Neural cell (in vitro differentiated cells): ENCODE data around the gene CCNE1. TPM values are rescaled to one million over a fixed set of nuclear protein-coding genes. Genes with fewer than 3 reads are reported as not detected.

Source experiments
- H2AFZ ChIP-seq: fragments of 200-600, 300-800 bp; sonication (generic), shearing (Covaris generic); 2 replicates; pipeline ENCODE4 v1.6.0; 2014; ENCODE audit warnings: low read depth, mild to moderate bottlenecking, antibody characterized with exemption, low read length, moderate library complexity
- H3F3A ChIP-seq: fragments of 200-600 bp; shearing (Covaris generic); 2 replicates; pipeline ENCODE4 v1.6.1; 2016; ENCODE audit warnings: mild to moderate bottlenecking, moderate library complexity, mixed read lengths, antibody characterized with exemption, low read length; ENCODE audit not compliant: insufficient read depth, poor library complexity, severe bottlenecking
- H3K27ac ChIP-seq: fragments of 200-600, 300-800 bp; sonication (generic), shearing (Covaris generic); 2 replicates; pipeline ENCODE4 v1.5.1; 2014; ENCODE audit warnings: mild to moderate bottlenecking, low read length, moderate library complexity
- H3K27me3 ChIP-seq: fragments of 300-800, 200-600 bp; sonication (generic), shearing (Covaris generic); 2 replicates; pipeline ENCODE4 v1.6.0; 2014; ENCODE audit warnings: mild to moderate bottlenecking, low read depth, low read length, moderate library complexity; ENCODE audit not compliant: insufficient read depth
- H3K36me3 ChIP-seq: fragments of 300-800, 200-600 bp; sonication (generic), shearing (Covaris generic); 2 replicates; pipeline ENCODE4 v1.5.1; 2014; ENCODE audit warnings: mild to moderate bottlenecking, antibody characterized with exemption, low read length, moderate library complexity; ENCODE audit not compliant: insufficient read depth
- H3K4me2 ChIP-seq: fragments of 300-800, 200-600 bp; sonication (generic), shearing (Covaris generic); 2 replicates; pipeline ENCODE4 v1.6.0; 2014; ENCODE audit warnings: mild to moderate bottlenecking, low read length
- H3K4me3 ChIP-seq: fragments of 300-800, 200-600 bp; sonication (generic), shearing (Covaris generic); 2 replicates; pipeline ENCODE4 v1.5.1; 2014; ENCODE audit warnings: mild to moderate bottlenecking, low read length, moderate library complexity
- H3K79me2 ChIP-seq: fragments of 200-600 bp; shearing (Covaris generic); replicated peaks from 2 replicates; pipeline ENCODE4 v1.6.0; 2014; ENCODE audit warnings: mild to moderate bottlenecking, low read length, moderate library complexity; ENCODE audit not compliant: insufficient read depth
- H3K9ac ChIP-seq: fragments of 300-800, 200-600 bp; sonication (generic), shearing (Covaris generic); 2 replicates; pipeline ENCODE4 v1.6.1; 2016; ENCODE audit warnings: mild to moderate bottlenecking, low read length, mixed read lengths
- H3K9me2 ChIP-seq: fragments of 200-600 bp; shearing (Covaris generic); 2 replicates; pipeline ENCODE4 v1.6.1; 2016; ENCODE audit warnings: mild to moderate bottlenecking, low read length, mixed read lengths; ENCODE audit not compliant: insufficient read depth
- H3K9me3 ChIP-seq: fragments of 200-600, 300-800 bp; sonication (generic), shearing (Covaris generic); 2 replicates; pipeline ENCODE4 v1.6.1; 2016; ENCODE audit warnings: mild to moderate bottlenecking, mixed run types, low read length, moderate library complexity, mixed read lengths
- H4K20me1 ChIP-seq: fragments of 200-600 bp; shearing (Covaris generic); 2 replicates; pipeline ENCODE4 v1.6.1; 2016; ENCODE audit warnings: mild to moderate bottlenecking, mixed run types; ENCODE audit not compliant: insufficient read depth
- CTCF ChIP-seq: fragments of 450-650 bp; IDR thresholded peaks from 2 replicates; pipeline ENCODE4 v1.5.1; 2014; ENCODE audit warnings: antibody characterized with exemption, mild to moderate bottlenecking, moderate library complexity; ENCODE audit not compliant: poor library complexity, severe bottlenecking
- EP300 ChIP-seq: fragments of 450-650 bp; conservative IDR thresholded peaks from 2 replicates; pipeline ENCODE4 v1.6.1; 2014; ENCODE audit warnings: antibody characterized with exemption, mild to moderate bottlenecking, moderate library complexity; ENCODE audit not compliant: poor library complexity, severe bottlenecking
- EZH2 ChIP-seq: fragments of 200-600, 300-800 bp; shearing (Covaris generic), sonication (generic); IDR thresholded peaks from 2 replicates; pipeline ENCODE4 v1.6.1; 2014; ENCODE audit warnings: antibody characterized with exemption, low read length, borderline replicate concordance, mild to moderate bottlenecking; ENCODE audit not compliant: insufficient read depth, poor library complexity, severe bottlenecking
- MXI1 ChIP-seq: fragments of 450-650 bp; conservative IDR thresholded peaks from 2 replicates; pipeline ENCODE4 v1.6.1; 2014; ENCODE audit warnings: antibody characterized with exemption, mild to moderate bottlenecking; ENCODE audit not compliant: poor library complexity, severe bottlenecking
- POLR2AphosphoS5 ChIP-seq: IDR thresholded peaks from 2 replicates; pipeline ENCODE4 v1.6.1; 2012
- RAD21 ChIP-seq: fragments of 450-650 bp; conservative IDR thresholded peaks from 2 replicates; pipeline ENCODE4 v1.6.1; 2014; ENCODE audit warnings: antibody characterized with exemption, mild to moderate bottlenecking, moderate library complexity
- REST ChIP-seq: IDR thresholded peaks from 2 replicates; pipeline ENCODE4 v1.6.1; 2012; ENCODE audit warnings: borderline replicate concordance
- SMC3 ChIP-seq: fragments of 450-650 bp; conservative IDR thresholded peaks from 2 replicates; pipeline ENCODE4 v1.6.1; 2014; ENCODE audit warnings: antibody characterized with exemption, mild to moderate bottlenecking, moderate library complexity; ENCODE audit not compliant: poor library complexity
- TAF1 ChIP-seq: IDR thresholded peaks from 2 replicates; pipeline ENCODE4 v1.6.1; 2012; ENCODE audit warnings: low read depth
- polyA plus RNA-seq: library from polyadenylated mRNA; depleted of rRNA; stranded (reverse); fragments of >200 nt; gene quantifications from 2 replicates; pipeline ENCODE4 v1.2.3, GENCODE V29; 2014

The CCNE1 gene
- polyA plus RNA-seq, 1 donor from 2014 or later = 4.1 TPM

DNA sequence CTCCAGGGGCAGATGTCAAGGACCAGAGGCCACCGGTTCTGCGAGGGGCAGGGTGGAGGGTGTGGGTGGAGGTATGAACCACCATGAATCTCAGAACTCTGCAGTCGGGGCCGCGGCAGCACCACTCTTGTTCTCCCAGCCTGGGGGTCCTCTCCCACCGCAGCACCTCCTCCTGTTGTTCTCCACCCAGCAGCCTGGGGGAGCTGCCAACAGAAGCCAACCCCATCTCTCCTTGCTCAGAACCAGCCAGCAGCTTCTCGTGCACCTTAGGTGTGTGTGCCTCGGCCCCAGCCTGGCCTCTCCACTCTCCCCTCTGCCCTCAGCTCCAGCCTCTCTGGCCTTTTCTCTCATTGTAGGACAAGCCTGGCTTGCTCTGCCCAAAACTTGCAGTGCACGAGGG, 31.9 kb upstream of the CCNE1 start:
- Histone ChIP-seq H3K4me2 (no peak overlapping the region), H3K36me3 (no peaks in the 10 kb centered on the region), H3K9me2 (no peaks in the 10 kb centered on the region), H3K9ac (no peak overlapping the region), H3F3A (no peaks in the 10 kb centered on the region), H3K27me3 (no peaks in the 10 kb centered on the region), H3K9me3 (no peaks in the 10 kb centered on the region), H3K27ac (no peak overlapping the region), H3K4me3 (no peak overlapping the region), H3K79me2 (no peaks in the 10 kb centered on the region), H4K20me1 (no peaks in the 10 kb centered on the region), H2AFZ (no peak overlapping the region)
- no peak for TF ChIP-seq EZH2
- no peak for TF ChIP-seq EP300
- TF ChIP-seq REST = no peak
- TF ChIP-seq SMC3 = no peak

DNA sequence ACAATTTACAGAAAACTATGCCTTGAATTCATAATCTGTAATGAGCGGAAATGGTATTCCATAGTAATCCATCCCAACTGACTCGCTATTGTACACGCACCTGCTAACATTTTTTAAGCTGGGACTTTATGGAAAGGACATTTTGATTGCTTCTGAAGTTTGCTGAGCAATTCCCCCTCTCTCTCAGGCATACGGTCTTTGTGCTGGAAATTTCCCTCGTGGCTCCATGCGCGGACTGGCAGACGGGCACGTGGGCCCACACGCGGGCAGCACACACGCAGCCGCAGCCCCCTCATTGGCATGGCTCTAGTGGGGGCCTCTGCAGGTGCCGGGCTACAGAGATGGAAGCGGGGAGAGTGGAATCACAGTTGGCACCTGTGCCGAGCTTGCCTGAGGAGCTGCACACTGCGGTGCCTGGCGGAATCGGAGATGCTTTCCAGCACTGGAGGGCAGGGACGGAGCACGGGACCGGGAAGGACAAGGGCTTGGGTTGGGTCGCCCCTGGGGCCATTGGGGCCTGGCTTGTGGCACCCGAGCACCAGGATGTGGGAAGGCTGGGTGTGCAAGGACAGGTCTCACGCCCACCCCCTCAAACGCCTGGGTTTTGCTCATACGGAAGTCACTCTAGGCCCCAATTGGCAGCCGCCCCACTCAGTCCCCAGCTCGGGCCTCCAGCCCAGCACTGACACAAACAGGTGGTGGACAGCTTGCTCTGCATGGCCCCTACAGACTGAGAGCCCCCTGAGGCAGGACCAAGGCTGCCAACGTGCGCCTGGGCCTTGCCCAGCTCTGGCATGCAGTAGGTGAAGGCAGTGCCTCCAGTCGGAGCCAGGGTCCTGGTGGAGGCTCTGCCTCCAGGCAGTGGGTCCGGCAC, 30.2 kb upstream of the CCNE1 start:
- no peaks in the 10 kb centered on the region for H4K20me1 ChIP-seq
- H3K27me3 ChIP-seq = no peaks in the 10 kb centered on the region
- TF ChIP-seq EZH2 = no peak
- no peaks in the 10 kb centered on the region for H3K9me2 ChIP-seq
- no peaks in the 10 kb centered on the region for H3F3A ChIP-seq
- H3K36me3 ChIP-seq = no peaks in the 10 kb centered on the region
- H2AFZ ChIP-seq = no peak overlapping the region
- H3K4me3 ChIP-seq = no peak overlapping the region
- H3K27ac ChIP-seq = no peak overlapping the region
- H3K9me3 ChIP-seq = no peaks in the 10 kb centered on the region
- no peak overlapping the region for H3K9ac ChIP-seq
- no peak overlapping the region for H3K4me2 ChIP-seq
- no peaks in the 10 kb centered on the region for H3K79me2 ChIP-seq

GRCh38 chr19:29782260-29782580, 29.6 kb upstream of the CCNE1 start:
- TF ChIP-seq TAF1 (no peak), REST (no peak), MXI1 (no peak), POLR2AphosphoS5 (no peak), EZH2 (no peak), EP300 (no peak), RAD21 (no peak), CTCF (no peak), SMC3 (no peak)
- Histone ChIP-seq H3K27ac (no peak overlapping the region), H3K27me3 (no peaks in the 10 kb centered on the region), H3K9ac (no peak overlapping the region), H3K4me2 (no peak overlapping the region), H3K4me3 (no peak overlapping the region), H3K9me3 (no peaks in the 10 kb centered on the region), H3K9me2 (no peaks in the 10 kb centered on the region), H4K20me1 (no peaks in the 10 kb centered on the region), H3K36me3 (no peaks in the 10 kb centered on the region), H3F3A (no peaks in the 10 kb centered on the region), H2AFZ (no peak overlapping the region), H3K79me2 (no peaks in the 10 kb centered on the region)
